ENCODE measurements around the gene CEMIP2. TPM values are rescaled to one million over a fixed set of nuclear protein-coding genes. Genes with fewer than 3 reads are reported as not detected.

CEMIP2 gene
- total RNA-seq, 4 donors from 2014 or later: 7.6 to 34.5 (median 12.3) TPM

- 1 to 14% methylated on average over 5 to 7 of the region's 7 CpGs for WGBS, 2 donors
These were observed 121.2 kb downstream of the CEMIP2 start for GRCh38 chr9:71647094-71647591.

GRCh38 chr9:71646131-71646530 lies 122.2 kb downstream of the CEMIP2 start:
- no peak for DNase-seq
- no peaks in the 10 kb centered on the region for H3K27me3 ChIP-seq
- intact Hi-C loops (cut with DNase I): no loop called here
- no peaks in the 10 kb centered on the region for H3K36me3 ChIP-seq
- no peak overlapping the region for H3K27ac ChIP-seq
- no peak overlapping the region for H3K4me3 ChIP-seq
- H3K9me3 ChIP-seq: no peaks in the 10 kb centered on the region
- WGBS, 2 donors: 75 to 86% methylated on average over 1 of the region's 1 CpG
- TF ChIP-seq POLR2A (IDR thresholded peaks at IDR 0.05) (no peak), CTCF (IDR thresholded peaks at IDR 0.05) (no peak)
- peaks cover 0 to 15% (median 10%) of the 10 kb centered on the region in 3 donors for H3K4me1 ChIP-seq

More at GRCh38 chr9:71647094-71647591, 121.2 kb downstream of the CEMIP2 start:
- Histone ChIP-seq H3K36me3 (no peaks in the 10 kb centered on the region), H3K9me3 (no peaks in the 10 kb centered on the region), H3K27ac (peak overlapping the region in 1 of 4 donors; percentile 49), H3K4me1 (peaks cover 0 to 15% (median 10%) of the 10 kb centered on the region in 3 donors), H3K4me3 (no peak overlapping the region), H3K27me3 (no peaks in the 10 kb centered on the region)
- no peak for DNase-seq
- no peak for TF ChIP-seq POLR2A (IDR thresholded peaks at IDR 0.05)
- TF ChIP-seq CTCF (IDR thresholded peaks at IDR 0.05): no peak
- intact Hi-C loops (cut with DNase I): no loop called here

- Histone ChIP-seq H3K9me3 (no peaks in the 10 kb centered on the region), H3K27ac (no peak overlapping the region), H3K36me3 (no peaks in the 10 kb centered on the region), H3K27me3 (no peaks in the 10 kb centered on the region), H3K4me1 (peaks cover 0 to 15% (median 10%) of the 10 kb centered on the region in 3 donors), H3K4me3 (no peak overlapping the region)
- DNase-seq: no peak
- TF ChIP-seq CTCF (IDR thresholded peaks at IDR 0.05) (no peak), POLR2A (IDR thresholded peaks at IDR 0.05) (no peak)
- intact Hi-C loops (cut with DNase I): no loop called here
- WGBS, 2 donors: 86% methylated on average over 1 of the region's 1 CpG
These were observed 123.4 kb downstream of the CEMIP2 start for GRCh38 chr9:71644819-71645362.

- TF ChIP-seq POLR2A (IDR thresholded peaks at IDR 0.05) (no peak), CTCF (IDR thresholded peaks at IDR 0.05) (no peak)
- Histone ChIP-seq H3K27me3 (no peaks in the 10 kb centered on the region), H3K9me3 (no peaks in the 10 kb centered on the region), H3K4me1 (peaks cover 0 to 15% (median 10%) of the 10 kb centered on the region in 3 donors), H3K36me3 (no peaks in the 10 kb centered on the region), H3K27ac (no peak overlapping the region), H3K4me3 (no peak overlapping the region)
- DNase-seq: no peak
- intact Hi-C loops (cut with DNase I): no loop called here
- 35 to 59% methylated on average over 2 of the region's 2 CpGs for WGBS, 2 donors
These were observed 125.0 kb downstream of the CEMIP2 start for GRCh38 chr9:71643330-71643729.

GRCh38 chr9:71642056-71642455 lies 126.3 kb downstream of the CEMIP2 start:
- no peak for DNase-seq
- H3K4me3 ChIP-seq: no peak overlapping the region
- WGBS, 2 donors: 75 to 95% methylated on average over 5 of the region's 5 CpGs
- intact Hi-C loops (cut with DNase I): no loop called here
- TF ChIP-seq CTCF (IDR thresholded peaks at IDR 0.05) (no peak), POLR2A (IDR thresholded peaks at IDR 0.05) (peak in 1 of 4 donors; percentile 12)
- H3K36me3 ChIP-seq: no peaks in the 10 kb centered on the region
- peaks cover 0 to 7% (median 0%) of the 10 kb centered on the region in 3 donors for H3K4me1 ChIP-seq
- H3K27me3 ChIP-seq: no peaks in the 10 kb centered on the region
- H3K9me3 ChIP-seq: no peaks in the 10 kb centered on the region
- peak overlapping the region in 1 of 4 donors; percentile 23 for H3K27ac ChIP-seq
